ENCODE measurements around the gene BANF2. TPM values are rescaled to one million over a fixed set of nuclear protein-coding genes. Genes with fewer than 3 reads are reported as not detected.

BANF2 gene
- total and polyA plus RNA-seq, 2 of the 4 experiments (the other 2 are of a cell fraction), result not detected

DNA sequence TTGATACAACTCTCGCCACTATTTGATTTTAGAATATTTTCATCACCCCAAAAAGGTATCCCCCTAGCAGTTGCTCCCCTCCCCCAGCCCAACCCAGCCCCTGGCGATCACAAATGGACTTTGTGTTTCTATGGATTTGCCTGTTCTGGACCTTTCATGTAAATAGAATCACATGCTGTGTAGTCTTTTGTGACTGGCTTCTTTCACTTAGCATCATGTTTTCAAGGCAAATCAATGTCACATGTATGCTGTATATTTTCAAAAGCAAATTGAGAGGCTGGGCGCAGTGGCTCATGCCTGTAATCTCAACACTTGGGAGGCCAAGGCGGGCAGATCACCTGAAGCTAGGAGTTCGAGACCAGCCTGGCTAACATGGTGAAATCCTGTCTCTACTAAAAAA, 48.5 kb downstream of the BANF2 start:
- Histone ChIP-seq H4K5ac (ENCODE audit: low read depth, low read length) (no peak overlapping the region), H3K4me3 (ENCODE audit: insufficient read depth, low read depth, low read length) (no peak overlapping the region), H3K23ac (ENCODE audit: low read depth, low read length) (no peak overlapping the region), H4K8ac (ENCODE audit: low read depth in 2 of 2, low read length in 2 of 2) (no peak overlapping the region), H3K9me1 (ENCODE audit: insufficient read depth, low read length) (peaks cover 4% of the 10 kb centered on the region; the same call in 1 of the 2 replicates), H3K18ac (ENCODE audit: low read depth, low read length) (no peak overlapping the region), H2AFZ (replicated peaks; ENCODE audit: low read length, poor library complexity) (no peak overlapping the region), H3K9me3 (ENCODE audit: control insufficient read depth, insufficient read depth, low read length) (no peaks in the 10 kb centered on the region), H2BK5ac (ENCODE audit: low read depth, low read length, poor library complexity, severe bottlenecking) (no peak overlapping the region), H3K56ac (ENCODE audit: extremely low read depth, insufficient read depth, low read length) (no peak overlapping the region), H3K9ac (ENCODE audit: low read depth, low read length) (no peak overlapping the region), H4K91ac (ENCODE audit: insufficient read depth, low read depth, low read length) (no peak overlapping the region), H3K27ac (ENCODE audit: insufficient read depth, low read length) (no peak overlapping the region), H2BK120ac (ENCODE audit: low read depth, low read length) (no peak overlapping the region; the same call in 1 of the 2 replicates), H3K4ac (ENCODE audit: low read depth, low read length) (no peak overlapping the region), H2BK20ac (ENCODE audit: low read depth, low read length) (no peak overlapping the region), H3K79me1 (ENCODE audit: low read depth in 1 of 2, low read length in 2 of 2) (no peaks in the 10 kb centered on the region), H3K36me3 (ENCODE audit: control insufficient read depth, insufficient read depth, low read length) (no peaks in the 10 kb centered on the region), H3K14ac (replicated peaks; ENCODE audit: low read depth, low read length) (no peak overlapping the region), H3K4me2 (ENCODE audit: low read depth, low read length) (no peak overlapping the region), H2BK15ac (ENCODE audit: low read depth, low read length) (no peak overlapping the region), H4K20me1 (ENCODE audit: insufficient read depth, low read length) (no peaks in the 10 kb centered on the region), H2AK5ac (ENCODE audit: low read depth, low read length) (peak overlapping the region; percentile 45; the same call in 1 of the 2 replicates), H2AK9ac (replicated peaks; ENCODE audit: low read depth, low read length, poor library complexity) (no peak overlapping the region), H3K27me3 (ENCODE audit: control insufficient read depth, insufficient read depth, low read length) (peaks cover 8% of the 10 kb centered on the region), H3K4me1 (ENCODE audit: control insufficient read depth, insufficient read depth, low read length) (peaks cover 8% of the 10 kb centered on the region)
- ChIA-PET CTCF (no interaction called here), POLR2A (ENCODE audit: unreplicated experiment) (no interaction called here)
- no peak for TF ChIP-seq BHLHE40 (IDR thresholded peaks at IDR 0.05; ENCODE audit: low read depth, low read length)
- no peak for TF ChIP-seq RFX5 (IDR thresholded peaks at IDR 0.05; ENCODE audit: low read depth, low read length)
- no peak for TF ChIP-seq CEBPB (IDR thresholded peaks at IDR 0.05; ENCODE audit: low read depth, low read length)
- TF ChIP-seq NFE2L2 (IDR thresholded peaks at IDR 0.05; ENCODE audit: low read depth, low read length), result no peak
- TF ChIP-seq CHD1 (IDR thresholded peaks at IDR 0.05; ENCODE audit: low read depth, low read length), result no peak
- TF ChIP-seq, protein P1, sequence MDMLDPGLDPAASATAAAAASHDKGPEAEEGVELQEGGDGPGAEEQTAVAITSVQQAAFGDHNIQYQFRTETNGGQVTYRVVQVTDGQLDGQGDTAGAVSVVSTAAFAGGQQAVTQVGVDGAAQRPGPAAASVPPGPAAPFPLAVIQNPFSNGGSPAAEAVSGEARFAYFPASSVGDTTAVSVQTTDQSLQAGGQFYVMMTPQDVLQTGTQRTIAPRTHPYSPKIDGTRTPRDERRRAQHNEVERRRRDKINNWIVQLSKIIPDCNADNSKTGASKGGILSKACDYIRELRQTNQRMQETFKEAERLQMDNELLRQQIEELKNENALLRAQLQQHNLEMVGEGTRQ (IDR thresholded peaks at IDR 0.05; ENCODE audit: low read depth, low read length), result no peak
- TF ChIP-seq MAFK (IDR thresholded peaks at IDR 0.05; ENCODE audit: low read depth, low read length), result no peak
- DNase-seq (no peak), ATAC-seq (ENCODE audit: low read depth) (no peak)
- dilution Hi-C loops (cut with HindIII; ENCODE audit: low sequenced_read_pairs, unreplicated experiment), result no loop called here
- intact Hi-C loops (cut with micrococcal nuclease), result no loop called here
- 83% methylated on average over 1 of the region's 5 CpGs; no CpG with 5 or more reads in 1 of the 2 experiments for WGBS, 2 experiments (ENCODE audit: extremely low coverage in 2 of 2, insufficient read length in 1 of 2)
- no TSS peak for BruUV-seq (replicated peaks)
- in situ Hi-C loops (cut with MboI; ENCODE audit: low sequenced_read_pairs), result no loop called here

Data from IMR-90 (cell line).